Osteoblast (primary cell): ENCODE results near the gene CBX2. TPM values are rescaled to one million over a fixed set of nuclear protein-coding genes. Genes with fewer than 3 reads are reported as not detected.

Experiments
- DNase-seq: peaks from one replicate; pipeline ENCODE4 v3.0.0; 2011; ENCODE audit warnings: low spot score, mixed read lengths; ENCODE audit not compliant: insufficient read length; ENCODE audit errors: missing footprints
- H2AFZ ChIP-seq: 2 replicates; pipeline ENCODE4 v1.6.0; 2011; ENCODE audit warnings: mild to moderate bottlenecking, low read length
- H3K27ac ChIP-seq: 2 replicates; pipeline ENCODE4 v1.5.1; 2011; ENCODE audit warnings: mild to moderate bottlenecking, low read depth, low read length, moderate library complexity
- H3K27me3 ChIP-seq: 2 replicates; pipeline ENCODE4 v1.6.0; 2012; ENCODE audit warnings: mild to moderate bottlenecking, control low read depth, inconsistent platforms, low read length, moderate library complexity; ENCODE audit not compliant: insufficient read depth
- H3K36me3 ChIP-seq: 2 replicates; pipeline ENCODE4 v1.5.1; 2011; ENCODE audit warnings: mild to moderate bottlenecking, low read length, control low read depth, moderate library complexity; ENCODE audit not compliant: insufficient read depth
- H3K4me1 ChIP-seq: 2 replicates; pipeline ENCODE4 v1.5.1; 2011; ENCODE audit warnings: mild to moderate bottlenecking, low read length, control low read depth, moderate library complexity; ENCODE audit not compliant: insufficient read depth
- H3K4me2 ChIP-seq: 2 replicates; pipeline ENCODE4 v1.6.0; 2011; ENCODE audit warnings: mild to moderate bottlenecking, low read length; ENCODE audit not compliant: insufficient read depth
- H3K4me3 ChIP-seq: fragments of 200-600 bp; sonication (generic); 3 replicates; pipeline ENCODE4 v1.5.1; 2012; ENCODE audit warnings: mild to moderate bottlenecking, low read length, inconsistent platforms; ENCODE audit not compliant: insufficient read depth
- H3K79me2 ChIP-seq: 2 replicates; pipeline ENCODE4 v1.6.0; 2012; ENCODE audit warnings: mild to moderate bottlenecking, low read length, control low read depth, inconsistent platforms; ENCODE audit not compliant: insufficient read depth
- H3K9me3 ChIP-seq: 2 replicates; pipeline ENCODE4 v1.5.1; 2011; ENCODE audit warnings: low read depth, low read length, control low read depth
- H4K20me1 ChIP-seq: 2 replicates; pipeline ENCODE4 v1.6.0; 2012; ENCODE audit warnings: mild to moderate bottlenecking, low read length, control low read depth; ENCODE audit not compliant: insufficient read depth
- total RNA-seq: library from RNA; depleted of rRNA; stranded (reverse); fragments of >200 nt; gene quantifications from 2 replicates; pipeline ENCODE4 v1.2.3, GENCODE V29; 2012
- TF ChIP-seq, protein P1 (sequence below): IDR thresholded peaks from 2 replicates; pipeline ENCODE4 v1.5.1; 2011; ENCODE audit warnings: mild to moderate bottlenecking, low read depth, low read length, moderate library complexity; ENCODE audit errors: extremely low read depth

CBX2 gene
- total RNA-seq, 1 donor = 1.1 TPM

DNA sequence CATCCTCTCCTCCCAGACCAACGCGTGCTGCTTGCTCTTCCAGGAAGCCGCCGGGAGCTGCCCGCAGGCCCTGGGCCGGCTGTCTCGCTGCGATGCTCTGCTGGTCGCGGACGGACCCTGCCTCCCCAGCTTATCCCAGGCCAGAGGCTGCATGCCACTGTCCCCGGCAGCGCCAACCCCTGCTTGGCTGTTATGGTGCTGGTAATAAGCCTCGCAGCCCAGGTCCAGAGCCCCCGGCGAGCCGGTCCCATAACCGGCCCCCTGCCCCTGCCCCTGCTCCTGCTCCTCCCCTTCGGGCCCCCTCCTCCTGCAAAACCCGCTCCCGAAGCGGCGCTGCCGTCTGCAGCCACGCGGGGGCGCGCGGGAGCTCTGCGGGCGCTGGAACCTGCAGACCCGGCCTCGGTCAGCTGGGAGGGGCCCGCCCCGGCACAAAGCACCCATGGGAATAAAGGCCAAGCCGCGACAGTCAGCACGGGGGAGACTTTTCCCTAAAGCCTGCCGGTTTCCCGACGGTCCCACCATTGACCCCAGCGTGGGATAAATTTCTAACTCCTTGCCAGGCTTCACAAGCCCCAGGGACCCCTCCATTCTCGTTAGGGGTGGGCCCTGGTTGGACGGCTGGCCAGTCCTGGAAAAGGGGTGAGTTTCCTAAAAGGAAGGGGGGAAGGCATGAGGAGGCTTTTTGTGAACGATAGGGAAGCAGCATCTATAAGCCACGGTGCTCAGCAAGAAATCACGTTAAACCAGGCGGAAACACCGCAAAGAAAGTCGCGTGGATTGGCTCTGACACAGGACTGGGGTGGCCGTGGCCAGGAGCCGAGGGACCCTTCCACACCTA lies 36.0 kb upstream of the CBX2 start:
- Histone ChIP-seq H3K36me3 (no peaks in the 10 kb centered on the region), H3K9me3 (no peaks in the 10 kb centered on the region), H2AFZ (no peak overlapping the region), H3K4me2 (no peak overlapping the region), H3K4me3 (no peak overlapping the region), H3K27me3 (peaks cover 67% of the 10 kb centered on the region), H4K20me1 (no peaks in the 10 kb centered on the region), H3K27ac (no peak overlapping the region), H3K4me1 (peaks cover 3% of the 10 kb centered on the region), H3K79me2 (no peaks in the 10 kb centered on the region)
- TF ChIP-seq, protein P1, sequence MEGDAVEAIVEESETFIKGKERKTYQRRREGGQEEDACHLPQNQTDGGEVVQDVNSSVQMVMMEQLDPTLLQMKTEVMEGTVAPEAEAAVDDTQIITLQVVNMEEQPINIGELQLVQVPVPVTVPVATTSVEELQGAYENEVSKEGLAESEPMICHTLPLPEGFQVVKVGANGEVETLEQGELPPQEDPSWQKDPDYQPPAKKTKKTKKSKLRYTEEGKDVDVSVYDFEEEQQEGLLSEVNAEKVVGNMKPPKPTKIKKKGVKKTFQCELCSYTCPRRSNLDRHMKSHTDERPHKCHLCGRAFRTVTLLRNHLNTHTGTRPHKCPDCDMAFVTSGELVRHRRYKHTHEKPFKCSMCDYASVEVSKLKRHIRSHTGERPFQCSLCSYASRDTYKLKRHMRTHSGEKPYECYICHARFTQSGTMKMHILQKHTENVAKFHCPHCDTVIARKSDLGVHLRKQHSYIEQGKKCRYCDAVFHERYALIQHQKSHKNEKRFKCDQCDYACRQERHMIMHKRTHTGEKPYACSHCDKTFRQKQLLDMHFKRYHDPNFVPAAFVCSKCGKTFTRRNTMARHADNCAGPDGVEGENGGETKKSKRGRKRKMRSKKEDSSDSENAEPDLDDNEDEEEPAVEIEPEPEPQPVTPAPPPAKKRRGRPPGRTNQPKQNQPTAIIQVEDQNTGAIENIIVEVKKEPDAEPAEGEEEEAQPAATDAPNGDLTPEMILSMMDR = peak; percentile 68
- DNase-seq = peak; percentile 98

DNA sequence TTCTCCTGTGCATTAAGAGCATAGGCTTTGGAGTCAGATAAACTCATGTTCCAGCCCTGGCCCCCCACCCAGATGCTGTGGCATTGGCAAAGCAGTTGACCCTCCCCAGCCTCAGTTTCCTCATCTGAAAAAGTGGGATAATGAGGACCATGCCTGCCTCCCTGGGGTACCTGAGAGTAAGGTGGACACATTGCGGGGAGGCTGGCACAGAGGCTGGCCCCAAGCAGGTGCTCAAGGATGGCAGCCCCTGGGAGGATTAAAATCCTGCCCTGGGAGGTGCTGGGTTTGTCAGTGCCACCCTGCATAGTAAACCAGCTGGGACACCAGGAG lies 35.4 kb upstream of the CBX2 start:
- Histone ChIP-seq H3K4me3 (no peak overlapping the region), H3K27me3 (peaks cover 73% of the 10 kb centered on the region), H2AFZ (no peak overlapping the region), H3K27ac (no peak overlapping the region), H3K9me3 (no peaks in the 10 kb centered on the region), H3K36me3 (no peaks in the 10 kb centered on the region), H4K20me1 (no peaks in the 10 kb centered on the region), H3K79me2 (no peaks in the 10 kb centered on the region), H3K4me2 (no peak overlapping the region), H3K4me1 (peaks cover 3% of the 10 kb centered on the region)
- TF ChIP-seq, protein P1 = no peak
- DNase-seq = no peak

DNA sequence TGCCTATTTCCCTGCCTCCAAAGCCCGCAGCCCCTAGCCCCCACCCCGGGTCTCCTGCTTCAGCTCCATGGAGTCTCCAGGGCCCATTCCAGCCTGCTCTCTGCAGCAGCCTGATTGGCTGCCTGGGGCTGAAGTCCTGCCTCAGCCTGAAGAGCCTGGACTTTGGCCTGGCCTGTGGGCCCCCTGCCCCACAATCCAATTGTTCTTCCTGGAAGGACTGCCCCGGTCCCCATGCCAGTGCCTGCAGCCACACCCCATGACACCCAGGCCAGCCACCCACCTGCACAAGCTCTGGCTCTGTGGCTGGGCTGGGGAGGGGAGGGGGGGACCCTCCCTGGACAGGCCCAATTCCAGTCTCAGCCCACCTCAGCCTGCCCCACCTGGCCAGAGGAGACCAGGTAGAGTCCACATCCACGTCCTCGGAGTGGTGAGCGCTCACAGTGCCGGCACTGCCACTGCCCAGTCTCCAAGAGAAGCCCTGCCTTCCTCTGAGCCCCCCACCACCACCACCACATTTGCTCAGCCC lies 34.9 kb upstream of the CBX2 start:
- no peaks in the 10 kb centered on the region for H3K79me2 ChIP-seq
- no peaks in the 10 kb centered on the region for H3K9me3 ChIP-seq
- H4K20me1 ChIP-seq = no peaks in the 10 kb centered on the region
- peaks cover 74% of the 10 kb centered on the region for H3K27me3 ChIP-seq
- H3K27ac ChIP-seq = no peak overlapping the region
- H3K4me2 ChIP-seq = no peak overlapping the region
- peaks cover 3% of the 10 kb centered on the region for H3K4me1 ChIP-seq
- DNase-seq = peak; percentile 66
- no peaks in the 10 kb centered on the region for H3K36me3 ChIP-seq
- TF ChIP-seq, protein P1 = no peak
- no peak overlapping the region for H2AFZ ChIP-seq
- no peak overlapping the region for H3K4me3 ChIP-seq

DNA sequence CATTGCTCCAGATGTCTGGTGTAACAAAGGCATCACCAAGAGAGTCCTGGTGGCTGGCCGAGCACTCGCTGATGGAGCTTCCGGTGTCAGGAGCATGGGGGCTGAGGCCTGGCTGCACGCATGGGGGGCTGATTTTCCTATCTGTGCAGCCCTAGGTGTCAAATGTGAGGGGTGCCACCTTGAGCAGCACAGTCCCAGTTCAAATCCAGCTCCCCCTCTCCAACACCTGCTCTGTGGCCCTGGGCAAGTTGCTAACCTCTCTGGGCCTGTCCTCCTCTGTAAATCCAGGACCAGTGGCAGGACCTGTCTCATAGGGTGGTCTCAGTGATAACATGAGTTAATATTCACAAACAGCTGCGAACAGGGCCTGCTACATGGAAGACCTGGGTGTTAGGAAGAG lies 34.3 kb upstream of the CBX2 start:
- Histone ChIP-seq H3K4me2 (no peak overlapping the region), H3K27me3 (peaks cover 74% of the 10 kb centered on the region), H3K4me3 (no peak overlapping the region)

More for the DNA sequence above, 34.3 kb upstream of the CBX2 start:
- no peak overlapping the region for H2AFZ ChIP-seq
- DNase-seq = peak; percentile 76
- H3K36me3 ChIP-seq = no peaks in the 10 kb centered on the region
- no peaks in the 10 kb centered on the region for H3K79me2 ChIP-seq
- H4K20me1 ChIP-seq = no peaks in the 10 kb centered on the region
- H3K27ac ChIP-seq = no peak overlapping the region
- TF ChIP-seq, protein P1 = no peak
- no peaks in the 10 kb centered on the region for H3K9me3 ChIP-seq
- peaks cover 3% of the 10 kb centered on the region for H3K4me1 ChIP-seq
